Measurements from ENCODE around the gene ID2. TPM values are rescaled to one million over a fixed set of nuclear protein-coding genes. Genes with fewer than 3 reads are reported as not detected.
A peak's percentile ranks its signal among the peaks of the same experiment; 100 is the strongest.

Gene ID2
- total and polyA plus RNA-seq, 2 of the 13 experiments (the other 11 are each of a cell fraction or from before 2014, with no cell fraction given), result 214 to 719 TPM

DNA sequence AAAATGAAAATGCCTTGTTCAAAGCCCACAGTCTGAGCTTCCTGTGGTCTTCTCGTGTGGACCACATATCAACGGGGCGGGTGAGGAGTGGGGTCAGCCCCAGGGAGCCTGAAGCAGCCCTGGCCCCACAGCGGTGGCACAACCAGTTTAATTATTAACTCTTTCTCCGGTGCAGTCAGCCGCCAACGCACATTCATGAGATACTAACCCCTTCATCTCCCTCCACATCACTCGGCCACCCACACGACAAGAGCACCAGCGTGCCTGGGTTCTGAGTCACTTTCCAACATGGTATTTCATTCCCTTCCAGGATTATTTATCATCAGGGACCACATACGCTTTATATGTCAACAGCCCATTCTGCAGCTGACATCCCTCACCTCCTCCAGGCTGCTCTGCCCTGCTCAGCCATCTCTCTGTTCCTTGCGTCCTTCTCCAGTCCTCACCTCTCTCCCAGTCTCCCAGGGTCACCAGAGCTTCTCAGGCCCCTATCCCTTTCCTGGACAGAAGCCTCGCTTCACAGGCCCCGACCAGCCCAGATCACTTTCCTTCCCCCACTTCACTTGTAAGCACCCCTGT is 48.0 kb upstream of the ID2 start (continued):
- peak; percentile 64; the same call in 1 of the 2 replicates for TF ChIP-seq ARID4A (CRISPR knock-in tag; IDR thresholded peaks at IDR 0.05; ENCODE audit: borderline replicate concordance)
- TF ChIP-seq, protein P1, sequence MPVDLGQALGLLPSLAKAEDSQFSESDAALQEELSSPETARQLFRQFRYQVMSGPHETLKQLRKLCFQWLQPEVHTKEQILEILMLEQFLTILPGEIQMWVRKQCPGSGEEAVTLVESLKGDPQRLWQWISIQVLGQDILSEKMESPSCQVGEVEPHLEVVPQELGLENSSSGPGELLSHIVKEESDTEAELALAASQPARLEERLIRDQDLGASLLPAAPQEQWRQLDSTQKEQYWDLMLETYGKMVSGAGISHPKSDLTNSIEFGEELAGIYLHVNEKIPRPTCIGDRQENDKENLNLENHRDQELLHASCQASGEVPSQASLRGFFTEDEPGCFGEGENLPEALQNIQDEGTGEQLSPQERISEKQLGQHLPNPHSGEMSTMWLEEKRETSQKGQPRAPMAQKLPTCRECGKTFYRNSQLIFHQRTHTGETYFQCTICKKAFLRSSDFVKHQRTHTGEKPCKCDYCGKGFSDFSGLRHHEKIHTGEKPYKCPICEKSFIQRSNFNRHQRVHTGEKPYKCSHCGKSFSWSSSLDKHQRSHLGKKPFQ (CRISPR knock-in tag; IDR thresholded peaks at IDR 0.05; ENCODE audit: insufficient replicate concordance), result no peak
- no peak for TF ChIP-seq ZNF326 (CRISPR knock-in tag; IDR thresholded peaks at IDR 0.05; ENCODE audit: borderline replicate concordance)
- TF ChIP-seq NONO (IDR thresholded peaks at IDR 0.05), result no peak
- peak; percentile 57; the same call in 1 of the 2 replicates for TF ChIP-seq NONO (CRISPR knock-in tag; conservative IDR thresholded peaks at IDR 0.05)
- TF ChIP-seq, protein P2, sequence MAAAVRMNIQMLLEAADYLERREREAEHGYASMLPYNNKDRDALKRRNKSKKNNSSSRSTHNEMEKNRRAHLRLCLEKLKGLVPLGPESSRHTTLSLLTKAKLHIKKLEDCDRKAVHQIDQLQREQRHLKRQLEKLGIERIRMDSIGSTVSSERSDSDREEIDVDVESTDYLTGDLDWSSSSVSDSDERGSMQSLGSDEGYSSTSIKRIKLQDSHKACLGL (CRISPR knock-in tag; IDR thresholded peaks at IDR 0.05), result no peak
- no peak for TF ChIP-seq STAG1 (CRISPR knock-in tag; IDR thresholded peaks at IDR 0.05)
- TF ChIP-seq ZNF430 (CRISPR knock-in tag; IDR thresholded peaks at IDR 0.05), result peak; percentile 91; the same call in 1 of the 2 replicates
- no peak for TF ChIP-seq MATR3 (CRISPR knock-in tag; IDR thresholded peaks at IDR 0.05)
- TF ChIP-seq ZBTB7A (CRISPR knock-in tag; IDR thresholded peaks at IDR 0.05), result peak; percentile 74; the same call in 1 of the 2 replicates
- TF ChIP-seq SPEN (CRISPR knock-in tag; IDR thresholded peaks at IDR 0.05; ENCODE audit: low read depth), result no peak; the same call in none of the 2 replicates
- TF ChIP-seq, protein P3, sequence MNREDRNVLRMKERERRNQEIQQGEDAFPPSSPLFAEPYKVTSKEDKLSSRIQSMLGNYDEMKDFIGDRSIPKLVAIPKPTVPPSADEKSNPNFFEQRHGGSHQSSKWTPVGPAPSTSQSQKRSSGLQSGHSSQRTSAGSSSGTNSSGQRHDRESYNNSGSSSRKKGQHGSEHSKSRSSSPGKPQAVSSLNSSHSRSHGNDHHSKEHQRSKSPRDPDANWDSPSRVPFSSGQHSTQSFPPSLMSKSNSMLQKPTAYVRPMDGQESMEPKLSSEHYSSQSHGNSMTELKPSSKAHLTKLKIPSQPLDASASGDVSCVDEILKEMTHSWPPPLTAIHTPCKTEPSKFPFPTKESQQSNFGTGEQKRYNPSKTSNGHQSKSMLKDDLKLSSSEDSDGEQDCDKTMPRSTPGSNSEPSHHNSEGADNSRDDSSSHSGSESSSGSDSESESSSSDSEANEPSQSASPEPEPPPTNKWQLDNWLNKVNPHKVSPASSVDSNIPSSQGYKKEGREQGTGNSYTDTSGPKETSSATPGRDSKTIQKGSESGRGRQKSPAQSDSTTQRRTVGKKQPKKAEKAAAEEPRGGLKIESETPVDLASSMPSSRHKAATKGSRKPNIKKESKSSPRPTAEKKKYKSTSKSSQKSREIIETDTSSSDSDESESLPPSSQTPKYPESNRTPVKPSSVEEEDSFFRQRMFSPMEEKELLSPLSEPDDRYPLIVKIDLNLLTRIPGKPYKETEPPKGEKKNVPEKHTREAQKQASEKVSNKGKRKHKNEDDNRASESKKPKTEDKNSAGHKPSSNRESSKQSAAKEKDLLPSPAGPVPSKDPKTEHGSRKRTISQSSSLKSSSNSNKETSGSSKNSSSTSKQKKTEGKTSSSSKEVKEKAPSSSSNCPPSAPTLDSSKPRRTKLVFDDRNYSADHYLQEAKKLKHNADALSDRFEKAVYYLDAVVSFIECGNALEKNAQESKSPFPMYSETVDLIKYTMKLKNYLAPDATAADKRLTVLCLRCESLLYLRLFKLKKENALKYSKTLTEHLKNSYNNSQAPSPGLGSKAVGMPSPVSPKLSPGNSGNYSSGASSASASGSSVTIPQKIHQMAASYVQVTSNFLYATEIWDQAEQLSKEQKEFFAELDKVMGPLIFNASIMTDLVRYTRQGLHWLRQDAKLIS (CRISPR knock-in tag; IDR thresholded peaks at IDR 0.05), result no peak
- TF ChIP-seq ZC3H4 (CRISPR knock-in tag; IDR thresholded peaks at IDR 0.05; ENCODE audit: borderline replicate concordance), result no peak
- TF ChIP-seq ZNF709 (CRISPR knock-in tag; IDR thresholded peaks at IDR 0.05), result no peak
- TF ChIP-seq DMAP1 (CRISPR knock-in tag; IDR thresholded peaks at IDR 0.05), result no peak
- TF ChIP-seq SIX1 (CRISPR knock-in tag; IDR thresholded peaks at IDR 0.05; ENCODE audit: borderline replicate concordance), result 0 out of 2 replicates have a peak, but pooled peaks have one; percentile 40
- TF ChIP-seq, protein P4, sequence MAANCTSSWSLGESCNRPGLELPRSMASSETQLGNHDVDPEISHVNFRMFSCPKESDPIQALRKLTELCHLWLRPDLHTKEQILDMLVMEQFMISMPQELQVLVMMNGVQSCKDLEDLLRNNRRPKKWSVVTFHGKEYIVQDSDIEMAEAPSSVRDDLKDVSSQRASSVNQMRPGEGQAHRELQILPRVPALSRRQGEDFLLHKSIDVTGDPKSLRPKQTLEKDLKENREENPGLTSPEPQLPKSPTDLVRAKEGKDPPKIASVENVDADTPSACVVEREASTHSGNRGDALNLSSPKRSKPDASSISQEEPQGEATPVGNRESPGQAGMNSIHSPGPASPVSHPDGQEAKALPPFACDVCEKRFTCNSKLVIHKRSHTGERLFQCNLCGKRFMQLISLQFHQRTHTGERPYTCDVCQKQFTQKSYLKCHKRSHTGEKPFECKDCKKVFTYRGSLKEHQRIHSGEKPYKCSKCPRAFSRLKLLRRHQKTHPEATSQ (CRISPR knock-in tag; IDR thresholded peaks at IDR 0.05; ENCODE audit: borderline replicate concordance), result peak; percentile 50; the same call in 1 of the 2 replicates
- no peak for TF ChIP-seq ZNF563 (CRISPR knock-in tag; IDR thresholded peaks at IDR 0.05)

All from HepG2 (cell line).